CD4-positive, alpha-beta T cell (primary cell): ENCODE measurements around the gene MAP2K7. TPM values are rescaled to one million over a fixed set of nuclear protein-coding genes. Genes with fewer than 3 reads are reported as not detected.

Experiments
- ATAC-seq: fragments of 200-7000 bp; cut with Tn5 transposase; one replicate; pipeline ENCODE4 v1.10.0; 2022; ENCODE audit warnings: mild to moderate bottlenecking; ENCODE audit not compliant: poor library complexity
- CTCF ChIA-PET: fragments of 350-600 bp; sonication (Branson Sonifier 250); formaldehyde crosslinking; loops from one replicate; lab custom pipeline; 2021; ENCODE audit warnings: antibody characterized with exemption, inconsistent platforms; lab: Charles Lee
- POLR2A ChIA-PET: fragments of 350-600 bp; sonication (Branson Sonifier 250); formaldehyde crosslinking; loops from one replicate; lab custom pipeline; 2021; ENCODE audit warnings: antibody characterized with exemption, inconsistent platforms; lab: Charles Lee
- DNase-seq, 14 experiments: peaks; one replicate each; pipeline ENCODE4 v3.0.0-alpha.2; 2013 to 2020; ENCODE audit warnings: mixed read lengths in 2 of 14
- H3K27ac ChIP-seq, 2 donors: one replicate each; pipeline versions ENCODE4 v1.5.1 to v1.7.0; 2013; ENCODE audit warnings: low read length in 2 of 2, low read depth in 1 of 2, mild to moderate bottlenecking in 1 of 2
- H3K27me3 ChIP-seq, 2 experiments: 1 replicate in 1 of 2; 2 replicates in 1 of 2; pipeline versions ENCODE4 v1.6.1 to v1.7.0; 2013; ENCODE audit warnings: low read length in 2 of 2, control low read depth in 1 of 2, mild to moderate bottlenecking in 1 of 2, moderate library complexity in 1 of 2; ENCODE audit not compliant: insufficient read depth in 2 of 2, control insufficient read depth in 1 of 2
- H3K36me3 ChIP-seq: one replicate; pipeline ENCODE4 v1.6.1; 2013; ENCODE audit warnings: low read length, control low read depth; ENCODE audit not compliant: insufficient read depth
- H3K4me1 ChIP-seq: one replicate; pipeline ENCODE4 v1.6.1; 2013; ENCODE audit warnings: low read length, control low read depth; ENCODE audit not compliant: insufficient read depth
- H3K4me3 ChIP-seq: one replicate; pipeline ENCODE4 v1.5.1; 2013; ENCODE audit warnings: mild to moderate bottlenecking, low read length, moderate library complexity
- H3K9me3 ChIP-seq, 2 experiments: 1 replicate in 1 of 2; 2 replicates in 1 of 2; pipeline versions ENCODE4 v1.6.1 to v1.7.0; 2013; ENCODE audit warnings: low read length in 2 of 2, mild to moderate bottlenecking in 2 of 2, control low read depth in 1 of 2, moderate library complexity in 1 of 2; ENCODE audit not compliant: control insufficient read depth in 1 of 2, insufficient read depth in 1 of 2
- H3K27ac Mint-ChIP-seq: one replicate; pipeline ENCODE4 v1.8.0; 2020; ENCODE audit warnings: mixed read lengths
- H3K27me3 Mint-ChIP-seq: one replicate; pipeline ENCODE4 v1.8.0; 2021; ENCODE audit warnings: mixed read lengths
- H3K36me3 Mint-ChIP-seq: one replicate; pipeline ENCODE4 v1.8.0; 2021; ENCODE audit warnings: low read depth, mixed read lengths
- H3K4me1 Mint-ChIP-seq: one replicate; pipeline ENCODE4 v1.8.0; 2021; ENCODE audit warnings: low read depth, mixed read lengths
- H3K4me3 Mint-ChIP-seq: one replicate; pipeline ENCODE4 v1.8.0; 2020; ENCODE audit warnings: mild to moderate bottlenecking, mixed read lengths
- H3K9me3 Mint-ChIP-seq: one replicate; pipeline ENCODE4 v1.8.0; 2020; ENCODE audit warnings: mixed read lengths
- intact Hi-C, 2 experiments: fragments of 100-400 bp; cut with DNase I in 1 of 2; cut with micrococcal nuclease in 1 of 2; formaldehyde crosslinking; loops; one replicate each; pipeline versions ENCODE4 v1.15.1 to v1.9.0; 2023 to 2025; cut with DNase I, micrococcal nuclease
- total RNA-seq, 174 experiments: library from RNA in 2 of 174; stranded (reverse) in 2 of 174; gene quantifications; one replicate each; pipeline ENCODE4 v1.2.3 and lab custom pipeline; 2021 to 2026
- TF ChIP-seq, protein P1 (sequence below): fragments of 200-600 bp; IDR thresholded peaks from one replicate; pipeline ENCODE4 v1.8.0; 2022; ENCODE audit warnings: antibody characterized with exemption, mild to moderate bottlenecking

The MAP2K7 gene
- total RNA-seq, 2 experiments from 2014 or later = 81.7 to 82.3 TPM

DNA sequence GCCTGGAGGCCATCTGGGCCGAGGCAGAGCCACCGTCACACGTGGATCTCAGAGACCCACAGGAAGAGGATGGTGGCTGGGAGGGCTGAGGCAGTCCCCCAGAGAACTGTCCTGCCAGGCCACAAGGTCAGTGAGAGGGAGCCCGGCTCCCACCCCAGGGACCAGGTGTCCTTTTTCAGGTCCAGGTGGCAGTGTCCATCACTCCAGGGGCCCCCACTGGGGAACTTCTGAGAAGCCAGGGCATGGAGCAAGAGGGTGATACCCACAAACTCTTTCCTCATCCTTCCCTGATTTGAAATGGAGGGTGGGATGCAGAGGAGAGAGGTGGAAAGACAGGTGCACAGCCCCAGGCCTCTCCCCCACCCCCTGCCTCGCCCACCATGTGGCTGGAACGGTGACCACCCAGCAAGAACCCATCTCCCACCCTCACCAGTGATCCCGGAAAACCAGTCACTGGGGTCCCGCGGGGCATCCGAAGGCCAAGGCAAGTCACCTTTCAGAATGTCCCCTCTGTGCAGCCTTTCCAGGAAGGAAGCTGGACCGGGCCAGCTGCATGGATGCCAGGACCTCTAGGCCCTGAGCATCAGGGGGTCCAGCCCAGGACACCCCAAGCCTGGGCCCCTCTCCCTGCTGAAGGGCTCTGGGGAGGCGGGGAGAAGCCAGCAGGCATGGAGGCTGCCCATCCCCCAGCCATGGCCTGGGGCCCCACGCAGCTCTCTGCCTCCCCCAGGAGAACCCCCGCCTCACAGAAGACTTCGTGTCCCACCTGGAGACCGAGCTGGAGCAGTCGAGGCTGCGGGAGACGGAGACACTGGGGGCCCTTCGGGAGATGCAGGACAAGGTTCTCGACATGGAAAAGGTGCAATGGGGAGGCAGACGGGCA, 43.6 kb upstream of the MAP2K7 start:
- no peaks in the 10 kb centered on the region for H3K36me3 ChIP-seq
- CTCF ChIA-PET = no interaction called here
- Mint-ChIP-seq H3K27me3 (peaks cover 5% of the 10 kb centered on the region), H3K27ac (no peak overlapping the region), H3K4me1 (peaks cover 2% of the 10 kb centered on the region), H3K36me3 (no peaks in the 10 kb centered on the region), H3K9me3 (no peaks in the 10 kb centered on the region), H3K4me3 (no peak overlapping the region)
- H3K4me3 ChIP-seq = no peak overlapping the region
- no peak overlapping the region for H3K27ac ChIP-seq
- POLR2A ChIA-PET = interaction anchor here (1.1 kb wide), 1 partner anchor 43 kb away, joined by 3 read pairs; no protein-coding TSS in a partner anchor
- DNase-seq = peak in 1 of 14 experiments; percentile 20
- TF ChIP-seq, protein P1, sequence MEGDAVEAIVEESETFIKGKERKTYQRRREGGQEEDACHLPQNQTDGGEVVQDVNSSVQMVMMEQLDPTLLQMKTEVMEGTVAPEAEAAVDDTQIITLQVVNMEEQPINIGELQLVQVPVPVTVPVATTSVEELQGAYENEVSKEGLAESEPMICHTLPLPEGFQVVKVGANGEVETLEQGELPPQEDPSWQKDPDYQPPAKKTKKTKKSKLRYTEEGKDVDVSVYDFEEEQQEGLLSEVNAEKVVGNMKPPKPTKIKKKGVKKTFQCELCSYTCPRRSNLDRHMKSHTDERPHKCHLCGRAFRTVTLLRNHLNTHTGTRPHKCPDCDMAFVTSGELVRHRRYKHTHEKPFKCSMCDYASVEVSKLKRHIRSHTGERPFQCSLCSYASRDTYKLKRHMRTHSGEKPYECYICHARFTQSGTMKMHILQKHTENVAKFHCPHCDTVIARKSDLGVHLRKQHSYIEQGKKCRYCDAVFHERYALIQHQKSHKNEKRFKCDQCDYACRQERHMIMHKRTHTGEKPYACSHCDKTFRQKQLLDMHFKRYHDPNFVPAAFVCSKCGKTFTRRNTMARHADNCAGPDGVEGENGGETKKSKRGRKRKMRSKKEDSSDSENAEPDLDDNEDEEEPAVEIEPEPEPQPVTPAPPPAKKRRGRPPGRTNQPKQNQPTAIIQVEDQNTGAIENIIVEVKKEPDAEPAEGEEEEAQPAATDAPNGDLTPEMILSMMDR = no peak
- peaks cover 38% of the 10 kb centered on the region for H3K4me1 ChIP-seq
- H3K9me3 ChIP-seq = no peaks in the 10 kb centered on the region
- intact Hi-C loops = no loop called here
- peaks cover 24 to 33% of the 10 kb centered on the region in 2 experiments for H3K27me3 ChIP-seq
- no peak for ATAC-seq

DNA sequence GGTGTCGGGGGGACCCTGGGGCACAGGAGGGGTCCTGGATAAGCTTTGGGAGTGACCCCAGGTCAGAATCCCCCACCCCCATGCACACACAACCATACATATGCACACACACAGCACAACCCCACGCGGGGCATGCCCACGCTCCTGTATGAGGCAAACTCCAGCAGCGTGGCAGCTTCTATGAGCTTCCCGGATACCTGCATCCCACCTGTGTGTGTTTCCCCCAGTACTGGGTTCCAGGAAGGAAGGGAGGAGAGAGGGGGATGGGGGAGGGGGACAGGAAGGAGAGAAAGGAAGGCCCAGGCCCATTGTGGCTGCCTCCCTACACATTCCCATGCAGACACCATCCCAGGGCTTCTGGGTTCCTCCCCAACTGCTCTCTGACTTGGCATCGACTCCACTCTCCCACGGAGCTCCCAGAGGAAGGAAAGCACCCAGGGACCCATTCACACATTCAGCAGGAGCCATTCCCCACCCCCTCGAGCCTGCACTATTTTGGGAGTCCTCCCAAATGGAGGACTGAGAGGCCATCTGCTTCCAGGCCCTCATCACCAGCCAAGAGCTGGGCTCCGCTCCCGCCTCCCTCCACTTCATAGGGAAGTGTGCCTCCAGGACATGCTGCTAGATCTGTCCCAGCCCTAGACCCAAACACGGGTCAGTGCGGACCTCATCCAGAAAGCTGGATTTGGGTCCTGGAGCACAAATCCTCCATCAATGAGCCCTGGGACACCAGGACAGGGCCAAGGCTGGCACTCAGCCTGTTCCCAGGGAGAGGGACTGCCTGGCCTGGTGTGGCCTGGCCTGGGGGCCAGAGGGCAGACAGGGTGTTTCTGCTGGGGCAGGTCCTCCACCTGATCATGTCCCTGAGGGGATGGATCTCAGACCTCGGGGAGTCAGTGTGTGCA, 42.7 kb upstream of the MAP2K7 start:
- TF ChIP-seq, protein P1 = no peak
- H3K4me1 Mint-ChIP-seq = peaks cover 8% of the 10 kb centered on the region
- Histone ChIP-seq H3K27me3 (peaks cover 24 to 30% of the 10 kb centered on the region in 2 experiments), H3K4me3 (no peak overlapping the region), H3K36me3 (no peaks in the 10 kb centered on the region), H3K9me3 (no peaks in the 10 kb centered on the region), H3K27ac (no peak overlapping the region), H3K4me1 (peaks cover 44% of the 10 kb centered on the region)
- ChIA-PET CTCF (interaction anchor here (1.1 to 1.4 kb wide), 3 partner anchors 43 to 82 kb away, joined by 3 to 4 read pairs (median 4); partner anchors contain the start of genes MAP2K7, SNAPC2 and TIMM44), POLR2A (interaction anchor here (0.9 to 2.7 kb wide), 3 partner anchors 9 to 43 kb away, joined by 3 to 12 read pairs (median 7); partner anchors contain the start of gene MAP2K7)
- no peaks in the 10 kb centered on the region for H3K36me3 Mint-ChIP-seq
- H3K27me3 Mint-ChIP-seq = peaks cover 7% of the 10 kb centered on the region
- H3K9me3 Mint-ChIP-seq = no peaks in the 10 kb centered on the region
- ATAC-seq = no peak
- H3K4me3 Mint-ChIP-seq = peak overlapping the region; percentile 30
- intact Hi-C loops = no loop called here
- no peak overlapping the region for H3K27ac Mint-ChIP-seq
- peak in 1 of 14 experiments; percentile 31 for DNase-seq
